Left hindlimb (tissue), 1 donor: ENCODE results near the gene DTNB.

Experiments
- DNase-seq: peaks from one replicate; pipeline ENCODE4 v3.0.0-alpha.2; 2018

DTNB gene

DNA sequence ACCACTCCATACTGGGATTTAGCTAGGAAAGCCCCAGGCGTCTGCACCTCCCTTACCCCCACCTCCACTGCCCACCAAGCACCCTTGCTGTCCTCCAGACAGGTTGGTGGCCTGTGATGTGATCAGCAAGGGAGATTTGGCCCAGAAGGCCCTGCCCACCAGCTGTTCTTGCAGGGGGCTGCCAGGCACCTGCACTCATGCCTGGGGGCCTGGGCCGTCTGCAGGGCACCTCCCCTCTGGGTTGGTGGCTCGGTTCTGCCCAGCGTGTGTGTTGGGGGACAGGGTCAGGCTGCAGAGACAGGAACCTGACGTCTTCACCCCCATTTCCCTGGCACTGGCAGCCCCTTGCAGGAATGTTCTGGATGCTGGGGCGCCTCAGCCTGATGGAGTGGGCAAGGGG lies 337.4 kb downstream of the DTNB start:
- no peak for DNase-seq

DNA sequence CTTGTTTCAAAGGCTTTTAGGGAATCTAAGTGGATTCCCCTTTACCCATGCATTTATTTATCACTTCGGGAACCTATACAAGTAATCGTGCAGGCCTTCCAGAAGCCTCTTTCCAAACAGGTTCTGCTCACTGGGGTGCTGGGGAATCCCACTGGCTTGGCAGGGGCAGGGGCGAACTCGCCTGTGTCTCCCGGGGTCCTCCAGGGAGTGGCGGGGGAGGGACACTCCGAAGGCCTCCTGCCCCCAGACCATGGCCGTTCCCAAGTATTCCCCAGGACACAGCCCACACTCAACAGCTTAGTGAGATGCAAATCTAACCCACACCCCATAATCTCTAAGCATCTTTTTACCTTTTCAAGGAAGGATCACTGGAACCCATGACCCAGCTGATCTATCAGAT lies 338.2 kb downstream of the DTNB start:
- DNase-seq = no peak

DNA sequence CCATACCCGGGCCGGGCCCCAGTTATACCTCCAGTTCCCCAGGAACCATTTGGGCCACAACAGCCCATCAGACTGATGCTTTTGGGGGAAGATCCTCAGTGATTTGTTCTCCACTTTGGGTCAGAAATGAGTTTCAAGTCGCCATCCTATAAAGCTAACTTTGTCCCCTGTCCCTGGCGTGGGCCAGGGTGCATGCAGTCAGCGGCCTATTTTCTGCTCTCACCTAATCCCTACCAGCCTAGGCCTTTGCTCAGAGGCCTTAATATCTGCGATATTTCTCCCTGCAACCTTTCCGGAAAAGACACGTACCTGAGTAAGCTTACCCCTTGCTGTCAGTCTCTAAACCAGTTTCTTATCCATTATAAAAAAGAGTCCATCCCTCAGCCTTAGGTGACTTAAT lies 338.9 kb downstream of the DTNB start:
- no peak for DNase-seq

DNA sequence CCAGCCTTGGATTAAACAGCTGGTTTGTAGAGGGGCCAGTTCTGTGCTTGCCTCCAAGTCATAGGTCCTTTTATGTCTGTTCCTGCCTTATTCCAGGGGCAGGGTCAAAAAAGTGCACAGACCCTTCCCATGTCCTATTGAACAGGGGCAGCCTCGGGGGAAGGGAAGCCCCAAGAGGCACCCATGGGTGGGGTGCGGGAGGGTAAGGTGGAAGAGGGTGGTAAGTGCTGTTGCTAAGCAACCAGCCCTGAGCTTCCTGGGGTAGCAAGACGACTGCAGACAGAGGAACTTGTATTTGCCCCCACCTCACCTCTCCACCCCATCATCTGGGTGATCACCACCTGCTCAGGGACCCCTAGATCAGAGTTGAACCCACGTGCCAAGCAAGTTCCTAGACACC lies 339.4 kb downstream of the DTNB start:
- no peak for DNase-seq

DNA sequence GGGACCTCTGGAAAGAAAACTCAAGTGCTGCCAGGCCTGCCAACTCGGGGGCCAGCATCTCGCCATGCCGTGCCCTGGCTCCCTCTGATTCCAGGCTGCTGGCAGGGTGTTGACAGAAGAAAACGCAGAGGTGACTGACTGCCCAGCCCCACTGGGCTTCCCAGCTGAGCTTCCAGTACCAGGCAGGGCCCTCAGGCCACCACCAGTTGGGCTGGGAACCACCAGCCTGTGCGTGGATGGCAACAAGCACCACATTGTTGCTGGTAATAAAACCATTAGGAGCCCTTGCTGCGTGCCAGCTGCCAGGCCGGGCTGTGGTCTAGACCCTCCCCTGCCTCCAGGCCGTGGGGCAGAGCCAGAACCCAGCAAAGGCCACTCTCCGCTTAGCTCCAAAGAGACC lies 340.8 kb downstream of the DTNB start:
- no peak for DNase-seq

DNA sequence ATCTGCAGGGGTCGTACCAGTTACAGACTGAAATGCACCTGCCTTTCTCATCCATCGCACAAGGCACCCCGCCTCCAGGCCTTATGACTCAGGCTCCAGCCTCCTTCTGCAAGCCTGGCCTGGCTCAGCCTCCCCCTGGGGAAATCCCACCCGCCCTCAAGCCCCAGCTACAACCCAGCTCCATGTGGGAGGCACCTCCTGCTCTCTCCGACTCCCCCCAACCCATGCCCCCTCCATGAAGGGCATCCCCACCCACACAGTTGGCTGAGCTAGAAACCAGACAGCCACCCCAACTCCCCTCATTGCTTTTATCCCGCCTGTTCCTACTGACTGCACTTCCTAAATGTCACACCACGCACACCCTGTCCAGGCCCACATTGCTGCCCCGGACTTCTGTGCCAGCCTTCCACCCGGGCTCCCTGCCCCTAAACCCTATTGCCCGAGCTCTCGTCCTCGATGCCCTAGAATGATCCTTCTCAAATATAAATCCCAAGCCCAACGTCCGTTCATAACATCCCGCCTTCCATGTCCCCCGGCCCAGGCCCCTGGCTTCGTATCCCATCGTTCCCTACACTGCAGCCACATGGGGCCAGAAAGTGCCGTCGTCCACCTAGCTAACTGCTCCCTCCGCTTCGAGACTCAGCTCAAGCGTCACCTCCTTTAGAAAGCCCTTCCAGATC lies 341.6 kb downstream of the DTNB start:
- DNase-seq = no peak

DNA sequence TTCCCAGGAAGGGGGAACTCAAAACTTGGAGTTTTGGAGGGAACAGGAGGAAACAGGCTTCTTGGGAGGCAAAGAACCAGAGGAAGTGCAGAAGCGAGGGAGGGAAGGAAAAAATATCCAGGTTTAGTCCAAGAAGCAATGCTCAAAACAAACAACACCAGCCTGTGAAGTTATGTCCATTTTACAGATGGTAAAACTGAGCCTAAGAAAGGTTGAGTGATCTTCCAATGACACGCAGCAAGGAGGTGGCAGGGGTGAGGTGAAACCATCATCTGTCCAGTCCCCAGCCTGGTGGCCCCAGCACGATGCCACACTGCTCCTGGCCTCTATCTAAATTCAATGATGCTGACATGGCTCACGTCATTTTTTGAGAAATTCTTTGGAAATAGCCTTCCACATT lies 342.4 kb downstream of the DTNB start:
- DNase-seq = no peak

DNA sequence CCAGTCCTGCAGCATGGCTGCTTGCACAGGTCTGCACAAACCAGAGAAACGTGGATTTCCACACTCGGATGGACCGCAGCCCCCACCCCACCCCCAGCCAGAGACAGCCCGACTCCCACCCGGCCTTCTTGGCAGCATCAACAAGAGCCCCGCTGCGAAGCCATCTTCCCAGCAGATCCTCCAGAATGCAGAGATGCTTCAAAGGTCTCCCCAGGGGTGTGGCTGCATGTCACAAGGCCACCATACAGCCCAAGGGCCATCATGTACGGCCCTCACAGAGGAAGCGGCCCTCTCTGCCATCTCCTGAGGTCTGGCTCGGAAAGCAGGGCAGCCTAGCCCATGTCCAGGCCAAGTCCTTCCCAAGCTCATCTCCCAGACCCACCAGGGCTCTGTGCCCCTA lies 343.1 kb downstream of the DTNB start:
- no peak for DNase-seq

DNA sequence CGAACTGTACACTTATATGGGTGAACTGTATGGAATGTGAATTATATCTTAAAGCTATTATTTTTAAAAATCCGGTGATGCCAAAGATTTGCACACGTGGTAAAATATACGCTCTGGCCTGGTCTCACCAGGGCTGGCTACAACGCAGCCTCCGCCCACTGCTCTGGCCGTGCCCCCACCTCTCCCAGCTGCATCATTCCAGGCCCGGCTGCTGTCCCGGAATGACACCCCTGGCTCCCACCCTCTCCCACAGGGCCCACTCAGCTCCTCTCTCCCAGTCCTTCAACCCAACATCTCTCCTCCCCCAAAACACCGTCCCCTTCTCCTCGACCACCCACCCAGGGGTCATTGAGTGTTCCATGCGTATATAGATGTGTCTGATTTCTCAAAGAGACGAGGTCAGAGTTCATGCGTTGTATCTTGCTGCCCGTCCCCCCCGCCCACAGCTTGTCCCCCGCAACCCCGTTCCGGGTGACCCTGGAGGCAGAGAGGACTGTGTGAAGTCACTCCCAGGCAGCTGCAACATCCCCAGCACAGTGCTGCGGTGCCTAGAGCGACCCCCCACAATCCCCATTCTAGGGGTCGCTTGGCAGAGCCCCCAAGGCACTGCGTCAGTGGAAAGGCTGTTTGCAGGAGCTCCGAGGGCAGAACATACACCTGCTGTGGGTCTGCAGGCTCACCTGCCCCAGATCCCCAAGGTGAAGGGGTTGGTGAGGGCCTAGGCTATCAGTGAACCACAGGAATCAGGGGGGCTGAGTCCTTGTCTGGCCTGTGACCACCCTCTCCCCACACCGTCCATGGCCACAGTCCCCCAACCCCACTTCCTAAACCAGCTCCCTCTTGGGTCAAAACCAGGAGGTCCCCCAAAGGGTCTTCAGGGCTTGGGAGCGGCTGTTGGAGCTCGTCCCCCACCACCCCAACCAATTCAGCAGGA lies 345.0 kb downstream of the DTNB start:
- DNase-seq = no peak
